ENCODE measurements around the gene UPF2.
"Not testable (repeated sequence)": the region's sequence is repeated elsewhere in the genome, so short reads cannot be mapped to it uniquely, and the experiment has no call there.

UPF2 gene

DNA sequence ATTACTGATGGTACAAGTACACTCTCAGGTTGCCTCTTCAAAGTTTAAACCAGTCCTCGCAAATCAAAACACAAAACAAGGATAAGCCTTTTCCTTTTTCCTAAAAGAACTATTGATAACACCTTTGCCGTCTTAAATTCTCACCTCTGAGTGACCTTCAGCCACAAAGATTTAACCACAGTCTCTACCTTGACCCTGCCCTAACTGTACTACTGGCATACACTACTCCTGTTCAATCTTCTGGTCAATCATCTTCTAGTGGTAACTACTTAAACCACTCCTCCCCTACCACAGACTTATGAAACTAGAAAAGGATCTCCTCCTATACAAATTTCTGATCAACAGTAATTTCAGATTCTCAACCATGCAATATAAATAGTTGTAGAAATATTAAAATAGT, 15.1 kb downstream of the UPF2 start:
- no peak for TF ChIP-seq JUND (IDR thresholded peaks at IDR 0.05; ENCODE audit: low read depth)
- in situ Hi-C loops (cut with HindIII; ENCODE audit: low pct_unique_long_range_greater_than_20kb, low sequenced_read_pairs), result no loop called here
- DNase-seq (ENCODE audit: low read depth in 1 of 2, low spot score in 1 of 2), result no peak

DNA sequence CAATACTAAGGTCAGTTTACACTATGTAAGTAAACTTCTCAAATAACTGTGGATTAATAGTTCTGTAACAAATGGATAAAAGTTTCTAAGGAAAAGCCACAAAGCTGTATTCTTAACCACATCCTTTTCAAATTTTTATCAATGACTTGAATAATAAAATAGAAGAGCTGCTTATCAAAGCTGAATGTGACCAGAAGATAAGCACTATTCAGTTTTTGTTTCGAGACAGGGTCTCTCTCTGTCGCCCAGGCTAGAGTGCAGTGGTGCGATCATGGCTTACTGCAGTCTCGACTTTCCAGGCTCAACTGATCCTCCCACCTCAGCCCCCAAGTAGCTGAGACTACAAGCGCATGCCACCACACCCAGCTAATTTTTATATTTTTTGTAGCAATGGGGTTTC, 17.0 kb downstream of the UPF2 start:
- no peak for DNase-seq (ENCODE audit: low read depth in 1 of 2, low spot score in 1 of 2)
- in situ Hi-C loops (cut with HindIII; ENCODE audit: low pct_unique_long_range_greater_than_20kb, low sequenced_read_pairs), result no loop called here
- TF ChIP-seq JUND (IDR thresholded peaks at IDR 0.05; ENCODE audit: low read depth), result no peak

DNA sequence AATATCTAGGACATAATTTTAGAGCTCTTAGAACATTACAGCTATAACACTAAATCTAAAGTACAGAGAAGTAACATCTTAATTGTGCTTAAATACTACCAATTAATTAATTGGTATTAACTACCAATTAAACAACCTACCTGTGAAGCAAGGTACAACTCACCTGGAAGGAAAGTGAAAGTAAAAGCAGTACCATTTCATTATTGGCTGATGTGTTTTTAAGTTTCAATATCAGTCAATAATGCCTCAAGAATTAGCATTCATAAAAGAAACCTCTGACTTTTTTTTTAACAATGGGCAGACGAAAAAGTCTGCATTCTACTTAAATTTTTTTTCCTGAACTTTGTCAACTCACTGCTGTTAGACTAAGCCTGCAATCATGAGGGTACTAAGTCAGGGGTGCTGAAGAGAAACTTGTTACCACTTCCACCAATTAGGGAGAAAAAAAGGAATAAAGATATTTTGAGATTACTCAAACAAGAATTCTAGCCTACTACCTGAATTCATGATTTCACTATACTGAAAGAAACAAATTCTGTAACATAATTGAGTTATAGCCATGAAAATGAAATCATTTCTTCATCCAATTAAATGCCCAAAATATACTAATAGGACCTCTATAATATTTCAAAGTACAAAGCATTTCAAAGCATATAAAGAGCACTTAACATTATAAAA, 19.9 kb downstream of the UPF2 start:
- DNase-seq (ENCODE audit: low read depth in 1 of 2, low spot score in 1 of 2), result no peak
- TF ChIP-seq JUND (IDR thresholded peaks at IDR 0.05; ENCODE audit: low read depth), result no peak
- in situ Hi-C loops (cut with HindIII; ENCODE audit: low pct_unique_long_range_greater_than_20kb, low sequenced_read_pairs), result no loop called here

DNA sequence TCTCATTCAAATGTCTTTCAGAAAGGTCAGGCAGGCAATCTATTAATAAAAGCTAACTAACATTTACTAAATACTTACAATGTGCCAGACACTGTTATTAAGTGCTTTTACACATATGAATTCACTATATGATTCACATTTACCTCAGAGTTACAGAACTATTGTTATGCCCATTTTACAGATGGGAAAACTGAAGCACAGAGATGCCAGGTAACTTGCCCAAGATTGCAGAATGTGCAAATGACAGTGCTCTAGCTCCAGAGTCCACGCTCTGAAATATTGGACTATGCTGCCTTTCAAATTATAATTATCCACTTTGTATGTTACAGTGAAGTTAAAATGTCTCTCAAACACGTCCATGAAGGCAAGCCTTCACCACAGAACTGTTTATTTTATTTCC, 22.0 kb downstream of the UPF2 start:
- in situ Hi-C loops (cut with HindIII; ENCODE audit: low pct_unique_long_range_greater_than_20kb, low sequenced_read_pairs), result no loop called here
- DNase-seq (ENCODE audit: low read depth in 1 of 2, low spot score in 1 of 2), result no peak
- TF ChIP-seq JUND (IDR thresholded peaks at IDR 0.05; ENCODE audit: low read depth), result no peak

DNA sequence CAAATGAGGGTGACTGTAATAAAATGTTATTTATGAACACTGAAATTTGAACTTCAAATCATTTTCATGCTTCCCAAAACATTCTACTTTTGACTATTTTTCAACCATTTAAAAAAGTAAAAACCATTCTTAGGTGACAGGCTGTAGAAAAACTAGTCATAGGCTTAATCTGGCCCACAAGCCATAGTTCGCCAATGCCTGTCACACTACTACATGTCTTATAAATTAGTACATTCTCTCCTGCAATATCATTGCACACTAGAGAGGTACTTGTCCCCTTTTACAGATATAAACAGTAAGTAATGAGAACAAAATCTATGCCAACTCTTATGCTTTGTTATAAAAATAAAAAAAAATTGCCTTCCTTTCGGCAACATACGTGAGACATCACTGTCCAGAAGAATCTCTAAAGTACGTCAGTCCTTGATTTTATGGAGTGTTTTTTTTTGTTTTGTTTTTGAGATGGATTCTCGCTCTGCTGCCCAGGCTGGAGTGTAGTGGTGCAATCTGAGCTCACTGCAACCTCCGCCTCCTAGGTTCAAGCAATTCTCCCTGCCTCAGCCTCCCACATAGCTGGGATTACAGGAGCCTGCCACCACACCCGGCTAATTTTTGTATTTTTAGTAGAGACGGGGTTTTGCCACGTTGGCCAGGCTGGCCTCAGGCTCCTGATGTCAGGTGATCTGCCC, 23.2 kb downstream of the UPF2 start:
- in situ Hi-C loops (cut with HindIII; ENCODE audit: low pct_unique_long_range_greater_than_20kb, low sequenced_read_pairs), result no loop called here
- DNase-seq (ENCODE audit: low read depth in 1 of 2, low spot score in 1 of 2), result no peak
- TF ChIP-seq JUND (IDR thresholded peaks at IDR 0.05; ENCODE audit: low read depth), result no peak

DNA sequence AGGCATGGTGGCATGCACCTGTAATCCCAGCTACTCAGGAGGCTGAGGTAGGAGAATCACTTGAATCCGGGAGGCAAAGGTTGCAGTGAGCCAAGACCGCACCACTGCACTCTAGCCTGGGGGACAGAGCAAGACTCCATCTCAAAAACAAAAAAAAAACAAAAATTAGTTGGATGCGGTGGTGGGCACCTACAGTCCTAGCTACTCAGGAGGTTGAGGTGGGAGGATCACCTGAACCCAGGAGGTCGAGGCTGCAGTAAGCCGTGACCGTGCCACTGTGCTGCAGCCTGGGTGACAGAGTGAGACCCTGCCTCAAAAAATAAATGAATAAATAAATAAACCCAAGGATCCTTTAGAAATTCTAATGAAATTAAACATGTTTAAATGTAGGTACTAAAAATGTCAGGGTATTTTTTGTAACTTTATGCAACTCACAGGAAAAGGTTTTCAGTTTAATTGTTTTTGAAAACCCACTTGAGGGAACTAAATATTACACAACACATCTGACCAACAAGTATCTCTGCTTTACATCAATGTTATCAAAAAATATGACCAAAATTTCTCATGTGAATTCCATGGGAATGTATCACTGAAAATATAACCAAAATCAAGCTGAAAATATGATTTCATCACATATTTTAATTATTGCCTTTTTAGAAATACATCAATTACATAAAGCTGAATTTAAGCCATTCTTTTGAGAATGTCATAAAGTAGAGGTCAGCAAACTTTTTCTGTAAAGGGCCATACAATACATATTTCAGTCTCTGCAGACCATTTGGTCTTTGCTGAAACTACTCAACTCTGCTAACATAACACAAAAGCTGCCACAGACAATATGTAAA, 23.9 kb downstream of the UPF2 start:
- no peak for TF ChIP-seq JUND (IDR thresholded peaks at IDR 0.05; ENCODE audit: low read depth)
- DNase-seq (ENCODE audit: low read depth in 1 of 2, low spot score in 1 of 2), result no peak
- in situ Hi-C loops (cut with HindIII; ENCODE audit: low pct_unique_long_range_greater_than_20kb, low sequenced_read_pairs), result no loop called here

DNA sequence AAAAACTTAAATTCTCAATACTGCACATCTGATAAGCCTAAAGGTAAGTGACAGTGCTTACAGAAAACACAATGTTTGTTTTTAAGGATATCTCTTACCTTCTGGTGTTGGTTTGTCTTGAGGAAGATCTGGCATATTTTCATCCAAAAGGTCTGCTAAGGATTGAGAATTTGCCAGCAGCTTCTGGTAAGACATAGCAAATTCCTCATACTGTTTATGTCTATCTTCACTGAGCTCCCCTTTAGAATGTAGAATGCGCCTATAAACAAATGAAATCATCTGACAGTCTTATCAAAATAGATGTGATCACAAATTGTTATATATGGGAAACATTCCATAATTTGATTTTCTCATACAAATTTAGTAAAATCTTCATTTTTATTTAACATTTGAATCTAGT, 28.7 kb downstream of the UPF2 start:
- no peak for DNase-seq (ENCODE audit: low read depth in 1 of 2, low spot score in 1 of 2)
- TF ChIP-seq JUND (IDR thresholded peaks at IDR 0.05; ENCODE audit: low read depth), result no peak

DNA sequence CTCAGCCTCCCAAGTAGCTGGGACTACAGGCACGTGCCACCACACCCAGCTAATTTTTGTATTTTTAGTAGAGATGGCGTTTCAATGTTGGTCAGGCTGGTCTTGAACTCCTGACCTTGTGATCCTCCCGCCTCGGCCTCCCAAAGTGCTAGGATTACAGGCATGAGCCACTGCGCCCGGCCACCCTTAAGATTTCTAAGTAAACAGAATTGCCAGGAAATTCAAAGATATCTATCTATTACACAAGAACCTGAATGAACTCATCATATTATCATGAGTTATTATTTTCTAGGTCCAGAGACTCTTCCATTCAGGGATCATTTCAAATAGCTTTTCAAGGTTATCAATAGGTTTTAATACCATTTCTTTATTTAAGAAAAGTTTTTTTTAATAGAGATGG, 29.2 kb downstream of the UPF2 start:
- DNase-seq (ENCODE audit: low read depth in 1 of 2, low spot score in 1 of 2); in situ Hi-C loops (cut with HindIII; ENCODE audit: low pct_unique_long_range_greater_than_20kb, low sequenced_read_pairs): not testable (repeated sequence)

More for the DNA sequence above, 28.7 kb downstream of the UPF2 start:
- in situ Hi-C loops (cut with HindIII; ENCODE audit: low pct_unique_long_range_greater_than_20kb, low sequenced_read_pairs), result no loop called here

DNA sequence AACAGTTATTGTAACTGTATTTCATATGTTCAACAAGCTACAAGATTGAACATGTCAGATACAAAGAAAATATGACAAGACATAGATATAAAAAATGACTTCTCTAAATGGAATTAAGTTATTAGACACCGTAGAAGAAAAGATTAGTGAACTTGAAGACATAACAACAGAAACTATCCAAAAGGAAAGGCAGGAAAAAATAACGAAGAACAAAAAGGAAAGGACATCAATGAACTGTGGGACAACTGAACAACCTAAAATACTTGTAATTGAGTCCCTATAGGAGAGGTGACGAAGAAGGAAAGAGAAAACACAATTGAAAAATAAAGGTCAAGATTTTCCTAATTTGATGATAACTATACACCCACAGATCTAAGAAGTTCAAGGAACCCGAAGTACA, 32.3 kb downstream of the UPF2 start:
- no peak for TF ChIP-seq JUND (IDR thresholded peaks at IDR 0.05; ENCODE audit: low read depth)
- in situ Hi-C loops (cut with HindIII; ENCODE audit: low pct_unique_long_range_greater_than_20kb, low sequenced_read_pairs), result no loop called here
- no peak for DNase-seq (ENCODE audit: low read depth in 1 of 2, low spot score in 1 of 2)

DNA sequence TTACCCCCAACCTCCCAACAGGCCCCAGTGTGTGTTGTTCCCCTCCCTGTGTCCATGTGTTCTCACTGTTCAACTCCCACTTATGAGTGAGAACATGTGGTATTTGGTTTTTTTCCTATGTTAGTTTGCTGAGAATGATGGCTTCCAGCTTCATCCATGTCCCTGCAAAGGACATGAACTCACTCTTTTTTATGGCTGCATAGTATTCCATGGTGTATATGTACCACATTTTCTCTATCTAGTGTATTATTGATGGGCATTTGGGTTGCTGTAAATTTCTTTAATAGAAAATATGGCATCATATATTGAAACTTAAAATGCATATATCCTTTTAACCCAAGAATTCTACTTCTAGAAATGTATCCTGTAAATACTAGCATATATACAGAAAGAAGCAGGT, 33.8 kb downstream of the UPF2 start:
- in situ Hi-C loops (cut with HindIII; ENCODE audit: low pct_unique_long_range_greater_than_20kb, low sequenced_read_pairs); DNase-seq (ENCODE audit: low read depth in 1 of 2, low spot score in 1 of 2): not testable (repeated sequence)

DNA sequence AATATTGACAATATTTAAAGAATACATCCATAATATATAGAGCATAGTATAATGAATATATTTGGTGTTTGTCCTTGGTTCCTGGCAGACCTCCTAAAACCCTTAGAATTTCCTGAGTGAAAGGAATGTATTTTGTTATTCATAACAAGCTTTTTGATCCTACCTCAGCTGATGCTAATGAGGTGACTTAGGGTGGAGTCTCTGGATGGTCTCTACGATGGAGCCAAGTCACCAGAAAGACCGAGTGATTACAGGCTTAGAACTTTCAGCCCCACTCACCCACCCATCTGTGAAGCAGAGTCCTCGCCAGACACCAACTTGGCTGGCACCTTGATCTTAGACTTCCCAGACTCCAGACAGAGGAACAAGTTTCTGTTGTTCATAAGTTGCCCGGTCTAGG, 35.9 kb downstream of the UPF2 start:
- no peak for DNase-seq (ENCODE audit: low read depth in 1 of 2, low spot score in 1 of 2)
- no peak for TF ChIP-seq JUND (IDR thresholded peaks at IDR 0.05; ENCODE audit: low read depth)
- in situ Hi-C loops (cut with HindIII; ENCODE audit: low pct_unique_long_range_greater_than_20kb, low sequenced_read_pairs), result no loop called here

DNA sequence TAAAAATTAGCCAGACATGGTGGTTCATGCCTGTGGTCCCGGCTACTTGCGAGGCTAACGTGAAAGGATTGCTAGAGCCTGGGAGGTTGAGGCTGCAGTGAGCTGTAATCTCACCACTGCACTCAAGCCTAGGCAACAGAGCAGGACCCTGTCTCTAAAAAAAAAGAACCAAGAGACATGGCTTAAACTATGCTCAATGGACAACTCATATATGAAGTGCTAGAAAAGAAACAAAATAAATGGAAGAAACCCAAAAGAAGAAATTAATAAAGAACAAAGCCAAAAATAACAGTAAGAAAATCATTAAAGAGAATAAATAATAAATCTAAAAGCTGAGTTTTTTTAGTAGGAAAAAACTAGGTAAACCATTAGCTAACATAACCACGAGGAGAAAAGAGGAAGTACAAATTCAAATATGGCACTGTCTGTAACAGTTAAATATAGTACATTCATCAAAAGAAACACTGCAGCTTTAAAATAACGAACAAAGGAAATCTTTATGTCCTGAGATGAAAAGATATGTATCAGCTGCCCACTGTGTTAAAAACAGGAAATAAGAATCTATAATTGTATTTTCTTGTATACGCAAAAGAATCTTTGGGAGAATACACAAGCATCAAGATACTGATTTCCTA, 48.7 kb downstream of the UPF2 start:
- DNase-seq (ENCODE audit: low read depth in 1 of 2, low spot score in 1 of 2), result no peak
- in situ Hi-C loops (cut with HindIII; ENCODE audit: low pct_unique_long_range_greater_than_20kb, low sequenced_read_pairs), result no loop called here
- no peak for TF ChIP-seq JUND (IDR thresholded peaks at IDR 0.05; ENCODE audit: low read depth)

DNA sequence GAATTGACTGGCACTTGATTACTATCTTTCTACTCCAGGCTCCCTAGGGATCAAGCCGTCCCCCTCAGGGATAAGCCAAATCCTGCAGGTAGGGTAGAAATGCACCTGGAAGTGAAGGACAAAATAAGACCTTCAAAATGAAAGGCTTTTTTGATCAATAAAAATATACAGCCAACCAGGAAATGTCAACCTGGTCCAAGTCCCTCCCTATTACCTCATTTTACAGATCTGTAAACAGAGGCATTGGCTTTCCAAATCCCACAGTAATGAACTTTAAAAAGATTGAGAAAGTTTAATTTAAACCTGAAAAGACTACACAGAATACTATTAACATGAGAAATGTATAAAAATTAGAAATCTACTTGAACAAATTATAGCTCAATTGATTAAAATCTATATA, 53.7 kb downstream of the UPF2 start:
- DNase-seq (ENCODE audit: low read depth in 1 of 2, low spot score in 1 of 2), result no peak
- no peak for TF ChIP-seq JUND (IDR thresholded peaks at IDR 0.05; ENCODE audit: low read depth)
- in situ Hi-C loops (cut with HindIII; ENCODE audit: low pct_unique_long_range_greater_than_20kb, low sequenced_read_pairs), result no loop called here

Data from T47D (cell line).